DND-41 (cell line): ENCODE results near the gene TMC2.

Source experiments
- ATAC-seq: fragments of 200-7000 bp; cut with Tn5 transposase; 3 replicates; pipeline ENCODE4 v1.9.1; 2021; ENCODE audit warnings: low read depth; ENCODE audit not compliant: insufficient read depth
- DNase-seq: peaks from one replicate; pipeline ENCODE4 v3.0.0-alpha.2; 2020
- H2AFZ ChIP-seq: 2 replicates; pipeline ENCODE4 v1.6.0; 2012; ENCODE audit warnings: low read depth, low read length
- H3K27ac ChIP-seq: 2 replicates; pipeline ENCODE4 v1.5.1; 2012; ENCODE audit warnings: low read length, inconsistent platforms
- H3K27me3 ChIP-seq: fragments of 200-600 bp; sonication (generic); 2 replicates; pipeline ENCODE4 v1.6.0; 2012; ENCODE audit warnings: low read length, mild to moderate bottlenecking, inconsistent platforms; ENCODE audit not compliant: insufficient read depth, poor library complexity
- H3K36me3 ChIP-seq: 2 replicates; pipeline ENCODE4 v1.5.1; 2012; ENCODE audit warnings: low read length, inconsistent platforms; ENCODE audit not compliant: insufficient read depth
- H3K4me1 ChIP-seq: 2 replicates; pipeline ENCODE4 v1.5.1; 2012; ENCODE audit warnings: mild to moderate bottlenecking, low read length; ENCODE audit not compliant: insufficient read depth
- H3K4me2 ChIP-seq: 2 replicates; pipeline ENCODE4 v1.6.0; 2012; ENCODE audit warnings: mild to moderate bottlenecking, moderate library complexity, low read length, inconsistent platforms; ENCODE audit not compliant: insufficient read depth
- H3K4me3 ChIP-seq, 2 experiments: fragments of 200-600 bp in 1 of 2; shearing (Covaris generic) in 1 of 2; 2 replicates each; pipeline ENCODE4 v1.5.1; 2012 to 2016; ENCODE audit warnings: inconsistent platforms in 2 of 2, low read length in 2 of 2, mild to moderate bottlenecking in 2 of 2, low read depth in 1 of 2, moderate library complexity in 1 of 2
- H3K79me2 ChIP-seq: 2 replicates; pipeline ENCODE4 v1.6.0; 2012; ENCODE audit warnings: low read length, inconsistent platforms; ENCODE audit not compliant: insufficient read depth
- H3K9ac ChIP-seq: 2 replicates; pipeline ENCODE4 v1.6.0; 2012; ENCODE audit warnings: low read depth, mild to moderate bottlenecking, inconsistent platforms, low read length, moderate library complexity
- H3K9me3 ChIP-seq: 2 replicates; pipeline ENCODE4 v1.5.1; 2012; ENCODE audit warnings: low read length, moderate library complexity, mild to moderate bottlenecking, inconsistent platforms; ENCODE audit not compliant: insufficient read depth, severe bottlenecking
- H4K20me1 ChIP-seq: 2 replicates; pipeline ENCODE4 v1.6.0; 2012; ENCODE audit warnings: low read length; ENCODE audit not compliant: insufficient read depth
- CTCF ChIP-seq: IDR thresholded peaks from 2 replicates; pipeline ENCODE4 v1.5.1; 2012; ENCODE audit warnings: borderline replicate concordance, low read length, moderate library complexity, mild to moderate bottlenecking; ENCODE audit not compliant: poor library complexity, severe bottlenecking; ENCODE audit errors: extremely low read depth
- EZH2 ChIP-seq: IDR thresholded peaks from 3 replicates; pipeline ENCODE4 v1.6.1; 2012; ENCODE audit warnings: borderline replicate concordance, low read depth, mild to moderate bottlenecking, moderate library complexity, low read length, inconsistent platforms; ENCODE audit not compliant: severe bottlenecking

TMC2 gene

GRCh38 chr20:2688041-2688591 is 151.7 kb downstream of the TMC2 start:
- Histone ChIP-seq H3K9ac (no peak overlapping the region), H3K4me1 (no peaks in the 10 kb centered on the region), H3K79me2 (no peaks in the 10 kb centered on the region), H3K9me3 (no peaks in the 10 kb centered on the region), H2AFZ (no peak overlapping the region), H3K36me3 (no peaks in the 10 kb centered on the region), H4K20me1 (peaks cover 2% of the 10 kb centered on the region; the same call in 1 of the 2 replicates), H3K27me3 (peaks cover 22% of the 10 kb centered on the region), H3K4me3 (no peak overlapping the region), H3K4me2 (no peak overlapping the region), H3K27ac (no peak overlapping the region)
- peak; percentile 54 for DNase-seq
- peak; percentile 74 for ATAC-seq
- TF ChIP-seq CTCF (peak; percentile 61), EZH2 (no peak)

GRCh38 chr20:2690213-2690612 is 153.8 kb downstream of the TMC2 start:
- H3K4me1 ChIP-seq = no peaks in the 10 kb centered on the region
- no peak overlapping the region for H3K9ac ChIP-seq
- H3K27ac ChIP-seq = no peak overlapping the region
- H3K36me3 ChIP-seq = no peaks in the 10 kb centered on the region
- TF ChIP-seq EZH2 = no peak
- TF ChIP-seq CTCF = no peak
- no peak for ATAC-seq
- H2AFZ ChIP-seq = no peak overlapping the region
- DNase-seq = no peak
- H3K79me2 ChIP-seq = no peaks in the 10 kb centered on the region
- H3K4me3 ChIP-seq = no peak overlapping the region
- H4K20me1 ChIP-seq = peaks cover 2% of the 10 kb centered on the region; the same call in 1 of the 2 replicates
- H3K4me2 ChIP-seq = no peak overlapping the region
- H3K27me3 ChIP-seq = peaks cover 38% of the 10 kb centered on the region
- H3K9me3 ChIP-seq = no peaks in the 10 kb centered on the region

- Histone ChIP-seq H3K79me2 (no peaks in the 10 kb centered on the region), H3K27me3 (peaks cover 43% of the 10 kb centered on the region), H3K4me2 (no peak overlapping the region), H3K27ac (no peak overlapping the region), H3K9ac (no peak overlapping the region), H3K9me3 (no peaks in the 10 kb centered on the region), H4K20me1 (peaks cover 2% of the 10 kb centered on the region; the same call in 1 of the 2 replicates), H2AFZ (no peak overlapping the region), H3K4me1 (no peaks in the 10 kb centered on the region), H3K36me3 (no peaks in the 10 kb centered on the region), H3K4me3 (no peak overlapping the region)
- TF ChIP-seq EZH2 (no peak), CTCF (no peak)
- no peak for ATAC-seq
- DNase-seq = no peak
Observed at GRCh38 chr20:2690718-2691117, 154.3 kb downstream of the TMC2 start.
